Measurements from ENCODE around the gene RPS24. TPM values are rescaled to one million over a fixed set of nuclear protein-coding genes. Genes with fewer than 3 reads are reported as not detected.

Gene RPS24
- total RNA-seq, 4 donors from 2014 or later: 2,373 to 2,736 (median 2,495) TPM

- no peak for TF ChIP-seq CTCF (IDR thresholded peaks at IDR 0.05)
- DNase-seq (ENCODE audit: low spot score) (no peak), ATAC-seq (ENCODE audit: low FRiP score) (no peak)
Measured at GRCh38 chr10:78011065-78011464, 22.6 kb upstream of the RPS24 start.

GRCh38 chr10:78013564-78013963 is 20.1 kb upstream of the RPS24 start:
- no peak for TF ChIP-seq CTCF (IDR thresholded peaks at IDR 0.05)
- no peak for ATAC-seq (ENCODE audit: low FRiP score)
- DNase-seq (ENCODE audit: low spot score): no peak

- TF ChIP-seq CTCF (IDR thresholded peaks at IDR 0.05): no peak
- ATAC-seq (ENCODE audit: low FRiP score) (no peak), DNase-seq (ENCODE audit: low spot score) (no peak)
Measured at GRCh38 chr10:78015546-78015945, 18.1 kb upstream of the RPS24 start.

- DNase-seq (ENCODE audit: low spot score): no peak
- TF ChIP-seq CTCF (IDR thresholded peaks at IDR 0.05): no peak
Measured at GRCh38 chr10:78017856-78018255, 15.8 kb upstream of the RPS24 start.

GRCh38 chr10:78019264-78019663 is 14.4 kb upstream of the RPS24 start:
- DNase-seq (ENCODE audit: low spot score) (no peak), ATAC-seq (ENCODE audit: low FRiP score) (no peak)
- TF ChIP-seq CTCF (IDR thresholded peaks at IDR 0.05): no peak

More at GRCh38 chr10:78017856-78018255, 15.8 kb upstream of the RPS24 start:
- no peak for ATAC-seq (ENCODE audit: low FRiP score)

GRCh38 chr10:78021201-78021600 is 12.5 kb upstream of the RPS24 start:
- TF ChIP-seq CTCF (IDR thresholded peaks at IDR 0.05): no peak
- ATAC-seq (ENCODE audit: low FRiP score): no peak
- DNase-seq (ENCODE audit: low spot score): no peak

- DNase-seq (ENCODE audit: low spot score) (no peak), ATAC-seq (ENCODE audit: low FRiP score) (no peak)
- TF ChIP-seq CTCF (IDR thresholded peaks at IDR 0.05): no peak
Measured at GRCh38 chr10:78023741-78024140, 9.9 kb upstream of the RPS24 start.
